Transverse colon (tissue), 4 donors: Measurements from ENCODE around the gene PCYT1A.

ENCODE experiments used
- EP300 ChIP-seq: sonication (generic); formaldehyde crosslinking; IDR thresholded peaks from one replicate; pipeline ENCODE4 v1.6.1; 2017; ENCODE audit warnings: antibody characterized with exemption, low read depth
- POLR2A ChIP-seq: fragments of 450-650 bp; IDR thresholded peaks from one replicate; pipeline ENCODE4 v1.6.1; 2016; ENCODE audit warnings: antibody characterized with exemption, mild to moderate bottlenecking, moderate library complexity
- POLR2AphosphoS5 ChIP-seq, 3 donors: sonication (generic); formaldehyde crosslinking; IDR thresholded peaks; one replicate each; pipeline ENCODE4 v1.6.1; 2016; ENCODE audit warnings: antibody characterized with exemption in 3 of 3
- TF ChIP-seq, protein P1 (sequence below), 5 experiments: fragments of 200-600 bp in 3 of 5; fragments of 450-650 bp in 2 of 5; sonication (generic) in 3 of 5; IDR thresholded peaks; 1 replicate in 2 of 5; 2 replicates in 3 of 5; pipeline ENCODE4 v1.5.1; 2016 to 2017; ENCODE audit warnings: antibody characterized with exemption in 5 of 5, inconsistent platforms in 3 of 5, mild to moderate bottlenecking in 2 of 5, moderate library complexity in 1 of 5

GRCh38 chr3:196203846-196204245 is 83.7 kb downstream of the PCYT1A start:
- TF ChIP-seq EP300 (no peak), POLR2A (no peak), POLR2AphosphoS5 (IDR thresholded peaks at IDR 0.05) (no peak)
- TF ChIP-seq, protein P1, sequence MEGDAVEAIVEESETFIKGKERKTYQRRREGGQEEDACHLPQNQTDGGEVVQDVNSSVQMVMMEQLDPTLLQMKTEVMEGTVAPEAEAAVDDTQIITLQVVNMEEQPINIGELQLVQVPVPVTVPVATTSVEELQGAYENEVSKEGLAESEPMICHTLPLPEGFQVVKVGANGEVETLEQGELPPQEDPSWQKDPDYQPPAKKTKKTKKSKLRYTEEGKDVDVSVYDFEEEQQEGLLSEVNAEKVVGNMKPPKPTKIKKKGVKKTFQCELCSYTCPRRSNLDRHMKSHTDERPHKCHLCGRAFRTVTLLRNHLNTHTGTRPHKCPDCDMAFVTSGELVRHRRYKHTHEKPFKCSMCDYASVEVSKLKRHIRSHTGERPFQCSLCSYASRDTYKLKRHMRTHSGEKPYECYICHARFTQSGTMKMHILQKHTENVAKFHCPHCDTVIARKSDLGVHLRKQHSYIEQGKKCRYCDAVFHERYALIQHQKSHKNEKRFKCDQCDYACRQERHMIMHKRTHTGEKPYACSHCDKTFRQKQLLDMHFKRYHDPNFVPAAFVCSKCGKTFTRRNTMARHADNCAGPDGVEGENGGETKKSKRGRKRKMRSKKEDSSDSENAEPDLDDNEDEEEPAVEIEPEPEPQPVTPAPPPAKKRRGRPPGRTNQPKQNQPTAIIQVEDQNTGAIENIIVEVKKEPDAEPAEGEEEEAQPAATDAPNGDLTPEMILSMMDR (IDR thresholded peaks at IDR 0.05), result no peak
